Left lung (tissue), 14 donors: ENCODE measurements around the gene APLNR. TPM values are rescaled to one million over a fixed set of nuclear protein-coding genes. Genes with fewer than 3 reads are reported as not detected.
A peak's percentile ranks its signal among the peaks of the same experiment; 100 is the strongest.
"Not testable (repeated sequence)": the region's sequence is repeated elsewhere in the genome, so short reads cannot be mapped to it uniquely, and the experiment has no call there.

ENCODE experiments used
- ATAC-seq: fragments of 200-7000 bp; cut with Tn5 transposase; one replicate; pipeline ENCODE4 v1.9.1; 2020; ENCODE audit warnings: moderate library complexity
- DNase-seq, 4 donors: peaks; one replicate each; pipeline ENCODE4 v3.0.0-alpha.2; 2013 to 2020
- H3K27ac ChIP-seq, 2 donors: fragments of 200-600 bp; sonication (generic) in 1 of 2; one replicate each; pipeline versions ENCODE4 v1.5.0 to v1.8.0; 2020 to 2021
- H3K27me3 ChIP-seq, 2 donors: fragments of 200-600 bp; sonication (generic) in 1 of 2; one replicate each; pipeline versions ENCODE4 v1.5.0 to v1.8.0; 2020 to 2021
- H3K36me3 ChIP-seq, 2 donors: fragments of 200-600 bp; sonication (generic) in 1 of 2; one replicate each; pipeline versions ENCODE4 v1.5.0 to v1.8.0; 2020 to 2021
- H3K4me1 ChIP-seq, 2 donors: fragments of 200-600 bp; one replicate each; pipeline ENCODE4 v1.8.0; 2021
- H3K4me3 ChIP-seq, 2 donors: fragments of 200-600 bp; sonication (generic) in 1 of 2; one replicate each; pipeline versions ENCODE4 v1.5.0 to v1.8.0; 2020 to 2021; ENCODE audit warnings: mild to moderate bottlenecking in 1 of 2
- H3K9me3 ChIP-seq, 2 donors: fragments of 200-600 bp; sonication (generic) in 1 of 2; one replicate each; pipeline versions ENCODE4 v1.5.0 to v1.8.0; 2020 to 2021
- intact Hi-C, 2 donors: fragments of 100-400 bp; cut with DNase I; formaldehyde crosslinking; loops; one replicate each; pipeline versions ENCODE4 v1.11.2 to v1.14.2; 2022
- long read RNA-seq, 12 donors: library from polyadenylated mRNA in 2 of 12; unstranded in 2 of 12; transcript quantifications; one replicate each; pipeline ENCODE4 v2.0.0 and lab custom pipeline, GENCODE V29; 2019 to 2026
- polyA plus RNA-seq, 6 donors: library from polyadenylated mRNA; unstranded; fragments of 120-200 nt; gene quantifications; one replicate each; pipeline ENCODE4 v1.2.1, GENCODE V29; 2013; ENCODE audit not compliant: insufficient read length in 6 of 6
- total RNA-seq, 2 donors: library from RNA; stranded (reverse); fragmentation: NEBNext Ultra II Directional; extraction: Animal tissue kit (Norgen Biotek cat#: 25700); gene quantifications; one replicate each; pipeline ENCODE4 v1.2.1, GENCODE V29; 2021
- TF ChIP-seq, protein P1 (sequence below), 2 donors: fragments of 200-600 bp; sonication (generic) in 1 of 2; IDR thresholded peaks; one replicate each; pipeline versions ENCODE4 v1.5.0 to v1.8.0; 2021; ENCODE audit warnings: antibody characterized with exemption in 2 of 2
- donor health status: DM: no; HTN: yes; CAD: no.
- donor health status: DM: no; HTN: no; CAD: no.

The APLNR gene
- total RNA-seq (10 to 100 TPM; 11.2 to 21.9 TPM), polyA plus RNA-seq (100 to 1,000 TPM; 131 to 189 (median 159) TPM)
- long read RNA-seq, donor 1, transcript APLNR-202 (1 exons, 3,609 nt) = major isoform, 294 of 296 reads
- long read RNA-seq, donor 1, partial matches to known transcripts = 0 of 296 reads
- long read RNA-seq, donor 1, other reads (novel, unspliced or antisense) = 0 of 296 reads
- long read RNA-seq, donor 2, transcript APLNR-201 (2 exons, 1,726 nt) = minor isoform, 6 of 316 reads
- long read RNA-seq, donor 2, transcript APLNR-202 (1 exons, 3,609 nt) = major isoform, 310 of 316 reads
- long read RNA-seq, donor 2, partial matches to known transcripts = 0 of 316 reads
- long read RNA-seq, donor 2, other reads (novel, unspliced or antisense) = 0 of 316 reads
- long read RNA-seq, donor 3, transcript APLNR-201 (2 exons, 1,726 nt) = minor isoform, 5 of 156 reads
- long read RNA-seq, donor 3, transcript APLNR-202 (1 exons, 3,609 nt) = major isoform, 151 of 156 reads
- long read RNA-seq, donor 3, partial matches to known transcripts = 0 of 156 reads
- long read RNA-seq, donor 3, other reads (novel, unspliced or antisense) = 0 of 156 reads
- long read RNA-seq, donor 4, transcript APLNR-202 (1 exons, 3,609 nt) = major isoform, 8 of 11 reads
- long read RNA-seq, donor 4, partial matches to known transcripts = 0 of 11 reads
- long read RNA-seq, donor 4, other reads (novel, unspliced or antisense) = 0 of 11 reads
- long read RNA-seq, donor 5, transcript APLNR-202 (1 exons, 3,609 nt) = major isoform, 251 of 254 reads
- long read RNA-seq, donor 5, partial matches to known transcripts = 0 of 254 reads
- long read RNA-seq, donor 5, other reads (novel, unspliced or antisense) = 0 of 254 reads
- long read RNA-seq, donor 6, transcript APLNR-202 (1 exons, 3,609 nt) = major isoform, 144 of 147 reads
- long read RNA-seq, donor 6, partial matches to known transcripts = 0 of 147 reads
- long read RNA-seq, donor 6, other reads (novel, unspliced or antisense) = 0 of 147 reads
- long read RNA-seq, donor 7, transcript APLNR-202 (1 exons, 3,609 nt) = major isoform, 43 of 44 reads
- long read RNA-seq, donor 7, partial matches to known transcripts = 0 of 44 reads
- long read RNA-seq, donor 7, other reads (novel, unspliced or antisense) = 0 of 44 reads
- long read RNA-seq, donor 8, transcript APLNR-202 (1 exons, 3,609 nt) = major isoform, 173 of 176 reads
- long read RNA-seq, donor 8, partial matches to known transcripts = 0 of 176 reads
- long read RNA-seq, donor 8, other reads (novel, unspliced or antisense) = 0 of 176 reads
- long read RNA-seq, donor 9, partial matches to known transcripts = 0 of 1 reads
- long read RNA-seq, donor 9, other reads (novel, unspliced or antisense) = 0 of 1 reads
- long read RNA-seq, donor 10, partial matches to known transcripts = 0 of 2 reads
- long read RNA-seq, donor 10, other reads (novel, unspliced or antisense) = 0 of 2 reads
- long read RNA-seq, donor 11, transcript APLNR-202 (1 exons, 3,609 nt) = major isoform, 109 of 109 reads
- long read RNA-seq, donor 11, partial matches to known transcripts = 0 of 109 reads
- long read RNA-seq, donor 11, other reads (novel, unspliced or antisense) = 0 of 109 reads
- long read RNA-seq, donor 12, transcript APLNR-202 (1 exons, 3,609 nt) = major isoform, 133 of 137 reads
- long read RNA-seq, donor 12, partial matches to known transcripts = 0 of 137 reads
- long read RNA-seq, donor 12, other reads (novel, unspliced or antisense) = 0 of 137 reads

- H3K27me3 ChIP-seq = peaks cover 0 to 64% of the 10 kb centered on the region in 2 donors
- peak within 1 kb of the TSS; percentile 3 to 25 for H3K27ac ChIP-seq
- DNase-seq (no peak), ATAC-seq (no peak)
- no peaks in the 10 kb centered on the region for H3K9me3 ChIP-seq
- no peaks in the 10 kb centered on the region for H3K4me1 ChIP-seq
- no peaks in the 10 kb centered on the region for H3K36me3 ChIP-seq
- intact Hi-C loops = no loop called here
- TF ChIP-seq, protein P1, sequence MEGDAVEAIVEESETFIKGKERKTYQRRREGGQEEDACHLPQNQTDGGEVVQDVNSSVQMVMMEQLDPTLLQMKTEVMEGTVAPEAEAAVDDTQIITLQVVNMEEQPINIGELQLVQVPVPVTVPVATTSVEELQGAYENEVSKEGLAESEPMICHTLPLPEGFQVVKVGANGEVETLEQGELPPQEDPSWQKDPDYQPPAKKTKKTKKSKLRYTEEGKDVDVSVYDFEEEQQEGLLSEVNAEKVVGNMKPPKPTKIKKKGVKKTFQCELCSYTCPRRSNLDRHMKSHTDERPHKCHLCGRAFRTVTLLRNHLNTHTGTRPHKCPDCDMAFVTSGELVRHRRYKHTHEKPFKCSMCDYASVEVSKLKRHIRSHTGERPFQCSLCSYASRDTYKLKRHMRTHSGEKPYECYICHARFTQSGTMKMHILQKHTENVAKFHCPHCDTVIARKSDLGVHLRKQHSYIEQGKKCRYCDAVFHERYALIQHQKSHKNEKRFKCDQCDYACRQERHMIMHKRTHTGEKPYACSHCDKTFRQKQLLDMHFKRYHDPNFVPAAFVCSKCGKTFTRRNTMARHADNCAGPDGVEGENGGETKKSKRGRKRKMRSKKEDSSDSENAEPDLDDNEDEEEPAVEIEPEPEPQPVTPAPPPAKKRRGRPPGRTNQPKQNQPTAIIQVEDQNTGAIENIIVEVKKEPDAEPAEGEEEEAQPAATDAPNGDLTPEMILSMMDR (IDR thresholded peaks at IDR 0.05) = no peak
- H3K4me3 ChIP-seq = peak within 1 kb of the TSS; percentile 3 to 14
Measured at GRCh38 chr11:57237204-57237681, at the start of gene APLNR. Gene APLNR (minus strand): TSS chr11:57237250. CDS start chr11:57237004, 246 bp downstream.

DNA sequence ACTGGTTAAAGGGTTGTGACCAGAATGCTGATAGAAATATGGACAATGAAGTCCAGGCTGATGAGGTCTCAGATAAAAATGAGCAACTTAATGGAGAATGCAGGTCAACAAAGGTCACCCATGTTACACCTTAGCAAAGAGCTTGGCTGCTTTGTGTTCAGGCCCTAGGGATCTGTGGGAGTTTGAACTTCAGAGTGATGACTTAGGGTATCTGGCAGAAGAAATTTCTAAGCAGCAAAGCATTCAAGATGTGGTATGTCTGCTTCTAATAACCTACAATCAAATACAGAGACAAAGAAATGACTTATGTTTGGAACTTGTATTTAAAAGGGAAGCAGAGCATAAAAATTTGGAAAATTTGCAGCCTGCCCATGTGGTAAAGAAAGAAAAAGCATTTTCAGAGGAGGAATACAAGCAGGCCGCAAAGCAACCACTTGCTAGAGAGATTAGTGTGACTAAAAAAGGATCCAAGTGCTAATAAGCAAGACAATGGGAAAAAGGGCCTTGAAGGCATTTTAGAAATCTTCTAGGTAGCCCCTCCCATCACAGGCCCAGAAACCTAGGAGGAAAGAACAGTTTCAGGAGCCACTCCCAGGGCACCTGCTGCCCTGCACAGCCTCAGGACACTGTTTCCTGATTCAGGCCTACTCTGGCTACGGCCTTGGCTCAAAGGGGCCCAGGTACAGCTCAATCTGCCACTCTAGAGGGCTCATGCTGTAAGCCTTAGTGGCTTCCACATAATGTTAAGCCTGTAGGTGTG lies 46.4 kb upstream of the APLNR start:
- Histone ChIP-seq H3K4me1 (peaks cover 5 to 7% of the 10 kb centered on the region in 2 donors), H3K36me3 (no peaks in the 10 kb centered on the region), H3K9me3 (no peaks in the 10 kb centered on the region), H3K27ac (no peak overlapping the region), H3K27me3 (no peaks in the 10 kb centered on the region), H3K4me3 (no peak overlapping the region)
- ATAC-seq (peak; percentile 48), DNase-seq (no peak)
- TF ChIP-seq, protein P1 (IDR thresholded peaks at IDR 0.05) = no peak
- intact Hi-C loops = no loop called here

GRCh38 chr11:57281546-57281945 lies 44.5 kb upstream of the APLNR start:
- H3K27me3 ChIP-seq, intact Hi-C loops, ATAC-seq: not testable (repeated sequence)

DNA sequence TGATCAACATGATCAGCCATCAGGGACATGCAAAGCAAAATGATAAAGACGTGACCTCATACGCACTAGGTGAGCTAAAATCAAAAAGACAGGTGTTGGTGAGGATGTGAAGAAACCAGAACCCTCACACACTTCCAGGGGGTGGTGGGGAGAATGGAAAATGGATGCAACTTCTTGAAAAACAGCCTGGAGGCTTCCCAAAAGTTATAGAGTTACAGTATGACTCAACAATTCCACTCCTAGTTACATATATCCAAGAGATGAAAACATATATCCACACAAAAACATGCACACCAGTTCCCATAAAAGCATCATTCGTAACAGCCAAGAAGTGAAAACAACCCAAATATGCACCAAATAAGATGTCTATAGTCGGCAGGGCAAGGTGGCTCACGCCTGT lies 42.1 kb upstream of the APLNR start:
- no peak for DNase-seq
- Histone ChIP-seq H3K9me3 (no peaks in the 10 kb centered on the region), H3K36me3 (no peaks in the 10 kb centered on the region), H3K27me3 (no peaks in the 10 kb centered on the region), H3K4me1 (peaks cover 21 to 22% of the 10 kb centered on the region in 2 donors), H3K4me3 (no peak overlapping the region), H3K27ac (peak overlapping the region in 1 of 2 donors; percentile 77)
- ATAC-seq = no peak
- intact Hi-C loops = no loop called here
- TF ChIP-seq, protein P1 (IDR thresholded peaks at IDR 0.05) = no peak

More at GRCh38 chr11:57281546-57281945, 44.5 kb upstream of the APLNR start:
- not testable (repeated sequence) for H3K4me3 ChIP-seq, DNase-seq, H3K27ac ChIP-seq, H3K36me3 ChIP-seq, H3K9me3 ChIP-seq
- H3K4me1 ChIP-seq = peaks cover 21 to 22% of the 10 kb centered on the region in 2 donors
